Fibroblast of lung (primary cell): ENCODE results near the gene DLG2. TPM values are rescaled to one million over a fixed set of nuclear protein-coding genes. Genes with fewer than 3 reads are reported as not detected.

Source experiments
- DNase-seq, 2 donors: peaks; one replicate each; pipeline versions ENCODE4 v3.0.0 to v3.0.0-alpha.2; 2010; ENCODE audit warnings: low read depth in 2 of 2
- H2AFZ ChIP-seq: 2 replicates; pipeline ENCODE4 v1.5.1; 2012; ENCODE audit warnings: low read length, control low read depth, inconsistent platforms
- H3K27ac ChIP-seq: 2 replicates; pipeline ENCODE4 v1.5.1; 2011; ENCODE audit warnings: low read length, control low read depth; ENCODE audit not compliant: insufficient read depth
- H3K27me3 ChIP-seq: 2 replicates; pipeline ENCODE4 v1.5.1; 2011; ENCODE audit warnings: mild to moderate bottlenecking, low read length; ENCODE audit not compliant: control insufficient read depth, insufficient read depth
- H3K36me3 ChIP-seq: 2 replicates; pipeline ENCODE4 v1.5.1; 2011; ENCODE audit warnings: low read length; ENCODE audit not compliant: control insufficient read depth, insufficient read depth
- H3K4me1 ChIP-seq: 2 replicates; pipeline ENCODE4 v1.5.1; 2011; ENCODE audit warnings: low read length; ENCODE audit not compliant: control insufficient read depth, insufficient read depth; ENCODE audit errors: extremely low read depth
- H3K4me2 ChIP-seq: 2 replicates; pipeline ENCODE4 v1.5.1; 2011; ENCODE audit warnings: low read length, control low read depth; ENCODE audit not compliant: insufficient read depth; ENCODE audit errors: extremely low read depth
- H3K4me3 ChIP-seq, 4 experiments: fragments of 200-600 bp in 1 of 4; sonication (generic) in 1 of 4; replicated peaks in 1 of 4; 2 replicates each; pipeline ENCODE4 v1.5.1; 2011 to 2016; ENCODE audit warnings: low read length in 4 of 4, low read depth in 3 of 4, mild to moderate bottlenecking in 3 of 4, control low read depth in 2 of 4, inconsistent platforms in 1 of 4, mixed read lengths in 1 of 4; ENCODE audit not compliant: insufficient read depth in 1 of 4; ENCODE audit errors: control extremely low read depth in 1 of 4
- H3K79me2 ChIP-seq: 2 replicates; pipeline ENCODE4 v1.5.1; 2012; ENCODE audit warnings: mild to moderate bottlenecking, low read length, inconsistent platforms; ENCODE audit not compliant: control insufficient read depth, insufficient read depth
- H3K9ac ChIP-seq: 2 replicates; pipeline ENCODE4 v1.5.1; 2011; ENCODE audit warnings: mild to moderate bottlenecking, low read length, control low read depth; ENCODE audit not compliant: insufficient read depth
- H3K9me3 ChIP-seq: 2 replicates; pipeline ENCODE4 v1.5.1; 2012; ENCODE audit warnings: low read depth, low read length; ENCODE audit not compliant: control insufficient read depth, insufficient read depth
- H4K20me1 ChIP-seq: 2 replicates; pipeline ENCODE4 v1.5.1; 2011; ENCODE audit warnings: low read length; ENCODE audit not compliant: control insufficient read depth, insufficient read depth; ENCODE audit errors: extremely low read depth
- EZH2 ChIP-seq: IDR thresholded peaks from 2 replicates; pipeline ENCODE4 v1.5.1; 2012; ENCODE audit warnings: low read length, control low read depth, mild to moderate bottlenecking; ENCODE audit errors: missing control alignments
- polyA plus RNA-seq, 2 donors: library from polyadenylated mRNA; depleted of rRNA in 1 of 2; stranded (reverse) in 1 of 2; unstranded in 1 of 2; fragments of >200 nt; gene quantifications; 2 replicates each; pipeline ENCODE4 v1.2.1, GENCODE V29; 2011 to 2012; ENCODE audit warnings: missing spikeins in 1 of 2
- total RNA-seq: library from RNA; depleted of rRNA; stranded (reverse); fragments of >200 nt; gene quantifications from 2 replicates; pipeline ENCODE4 v1.2.1, GENCODE V29; 2014
- TF ChIP-seq, protein P1 (sequence below), 2 donors: IDR thresholded peaks in 1 of 2; conservative IDR thresholded peaks in 1 of 2; 1 replicate in 1 of 2; 2 replicates in 1 of 2; pipeline ENCODE4 v1.5.1; 2011 to 2012; ENCODE audit warnings: low read length in 2 of 2, control low read depth in 1 of 2, inconsistent platforms in 1 of 2, low read depth in 1 of 2, mild to moderate bottlenecking in 1 of 2

The DLG2 gene
- total and polyA plus RNA-seq, 2 donors (not counting 1 experiment from before 2014, with no cell fraction given), result 0.77 to 2.3 TPM

DNA sequence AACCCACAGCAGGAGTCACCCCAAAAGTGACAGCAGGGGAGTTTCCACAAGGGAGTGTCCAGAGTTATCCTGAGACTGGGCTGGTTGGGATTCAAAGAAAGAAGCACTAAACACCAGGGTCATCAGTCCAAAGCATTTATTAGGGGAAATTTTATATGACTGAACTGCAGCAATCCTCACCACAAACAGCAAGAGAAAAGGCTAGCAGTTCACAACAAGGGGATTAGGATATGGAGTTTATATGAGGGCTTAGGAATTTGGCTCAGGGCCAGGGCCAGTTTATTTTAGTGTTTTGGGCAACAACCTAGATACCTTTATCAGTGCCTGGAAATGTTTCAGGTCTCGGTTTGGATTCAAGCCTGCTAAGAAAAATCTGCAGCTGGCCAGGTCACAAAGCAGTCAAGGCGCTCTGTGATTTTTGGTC, 16.1 kb upstream of the DLG2 start:
- no peak overlapping the region for H3K4me3 ChIP-seq
- DNase-seq, result no peak

DNA sequence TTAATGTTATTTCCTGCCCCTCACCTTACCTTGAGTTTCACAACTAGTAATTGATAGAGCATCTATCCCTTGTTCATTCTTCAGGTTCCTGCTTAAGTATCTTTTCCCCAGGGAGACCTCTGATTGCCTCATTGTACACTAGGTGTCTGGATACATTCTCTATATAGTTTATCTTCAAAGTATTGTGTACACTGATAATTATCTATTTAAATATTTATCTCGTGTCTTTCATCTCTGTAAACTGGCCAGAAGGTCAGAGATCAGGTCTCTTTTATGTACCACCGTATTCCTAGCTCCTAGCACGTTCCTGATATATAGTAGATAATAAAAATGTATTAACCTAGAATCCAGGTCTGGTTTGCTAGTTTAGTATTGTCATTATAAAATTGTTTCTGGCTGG, 7.6 kb upstream of the DLG2 start:
- Histone ChIP-seq H3K9ac (no peak overlapping the region), H3K4me1 (no peaks in the 10 kb centered on the region), H3K9me3 (no peaks in the 10 kb centered on the region), H3K79me2 (peaks cover 17% of the 10 kb centered on the region), H4K20me1 (no peaks in the 10 kb centered on the region), H3K4me2 (no peak overlapping the region), H3K4me3 (no peak overlapping the region), H3K36me3 (peaks cover 2% of the 10 kb centered on the region), H2AFZ (no peak overlapping the region), H3K27ac (no peak overlapping the region), H3K27me3 (no peaks in the 10 kb centered on the region)
- no peak for DNase-seq
- TF ChIP-seq, protein P1, sequence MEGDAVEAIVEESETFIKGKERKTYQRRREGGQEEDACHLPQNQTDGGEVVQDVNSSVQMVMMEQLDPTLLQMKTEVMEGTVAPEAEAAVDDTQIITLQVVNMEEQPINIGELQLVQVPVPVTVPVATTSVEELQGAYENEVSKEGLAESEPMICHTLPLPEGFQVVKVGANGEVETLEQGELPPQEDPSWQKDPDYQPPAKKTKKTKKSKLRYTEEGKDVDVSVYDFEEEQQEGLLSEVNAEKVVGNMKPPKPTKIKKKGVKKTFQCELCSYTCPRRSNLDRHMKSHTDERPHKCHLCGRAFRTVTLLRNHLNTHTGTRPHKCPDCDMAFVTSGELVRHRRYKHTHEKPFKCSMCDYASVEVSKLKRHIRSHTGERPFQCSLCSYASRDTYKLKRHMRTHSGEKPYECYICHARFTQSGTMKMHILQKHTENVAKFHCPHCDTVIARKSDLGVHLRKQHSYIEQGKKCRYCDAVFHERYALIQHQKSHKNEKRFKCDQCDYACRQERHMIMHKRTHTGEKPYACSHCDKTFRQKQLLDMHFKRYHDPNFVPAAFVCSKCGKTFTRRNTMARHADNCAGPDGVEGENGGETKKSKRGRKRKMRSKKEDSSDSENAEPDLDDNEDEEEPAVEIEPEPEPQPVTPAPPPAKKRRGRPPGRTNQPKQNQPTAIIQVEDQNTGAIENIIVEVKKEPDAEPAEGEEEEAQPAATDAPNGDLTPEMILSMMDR (conservative IDR thresholded peaks at IDR 0.05 in 1 of 2, IDR thresholded peaks at IDR 0.05 in 1 of 2; ENCODE audit: low read depth in 1 of 2, low read length in 2 of 2), result no peak
- no peak for TF ChIP-seq EZH2

More for the DNA sequence above, 16.1 kb upstream of the DLG2 start:
- Histone ChIP-seq H4K20me1 (no peaks in the 10 kb centered on the region), H3K27ac (no peak overlapping the region), H3K9ac (no peak overlapping the region), H3K9me3 (no peaks in the 10 kb centered on the region), H2AFZ (no peak overlapping the region), H3K79me2 (peaks cover 5% of the 10 kb centered on the region), H3K36me3 (no peaks in the 10 kb centered on the region), H3K4me2 (no peak overlapping the region), H3K4me1 (peaks cover 4% of the 10 kb centered on the region), H3K27me3 (no peaks in the 10 kb centered on the region)
- TF ChIP-seq, protein P1 (conservative IDR thresholded peaks at IDR 0.05 in 1 of 2, IDR thresholded peaks at IDR 0.05 in 1 of 2; ENCODE audit: low read depth in 1 of 2, low read length in 2 of 2), result no peak
- TF ChIP-seq EZH2, result no peak

DNA sequence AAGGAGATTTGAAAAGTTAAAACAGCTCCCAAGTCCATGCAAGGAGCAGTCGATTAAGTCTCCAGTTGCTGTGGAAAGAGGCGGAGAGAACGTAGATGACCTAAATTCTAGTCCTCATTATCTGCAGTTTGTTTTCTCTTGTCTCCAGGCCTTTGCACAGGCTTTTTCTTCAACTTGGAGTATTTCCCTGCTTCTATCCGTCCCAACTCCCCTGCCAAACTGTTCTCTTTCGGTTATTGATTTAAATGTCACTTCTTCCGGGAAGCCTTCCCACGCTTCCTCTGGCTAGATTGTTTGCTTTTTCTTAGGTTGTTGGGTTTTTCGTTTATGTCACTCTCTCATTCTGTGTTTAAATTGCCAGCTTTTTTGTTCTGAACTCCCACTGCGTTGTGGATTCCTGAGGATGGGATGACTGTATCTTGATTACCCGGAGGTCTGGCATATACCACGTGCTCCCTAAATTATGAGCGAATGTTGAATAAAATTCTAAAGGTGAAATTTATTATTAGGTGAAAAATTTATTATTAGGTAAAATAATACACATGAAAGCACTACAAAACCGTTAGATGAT, 1.7 kb upstream of the DLG2 start:
- DNase-seq, result peak in 1 of 2 donors; percentile 10
- Histone ChIP-seq H3K9me3 (no peaks in the 10 kb centered on the region), H3K4me3 (peak overlapping the region; percentile 51 to 88 (median 72)), H3K4me1 (no peaks in the 10 kb centered on the region), H3K4me2 (peak overlapping the region; percentile 80), H3K27ac (peak overlapping the region; percentile 75), H3K36me3 (no peaks in the 10 kb centered on the region), H3K79me2 (peaks cover 28% of the 10 kb centered on the region), H4K20me1 (no peaks in the 10 kb centered on the region), H3K9ac (peak overlapping the region; percentile 57), H2AFZ (peak overlapping the region; percentile 72), H3K27me3 (no peaks in the 10 kb centered on the region)
- TF ChIP-seq, protein P1 (conservative IDR thresholded peaks at IDR 0.05 in 1 of 2, IDR thresholded peaks at IDR 0.05 in 1 of 2; ENCODE audit: low read depth in 1 of 2, low read length in 2 of 2), result no peak
- no peak for TF ChIP-seq EZH2
